ENCODE data around the gene XIAP.
"Not testable (repeated sequence)": the region's sequence is repeated elsewhere in the genome, so short reads cannot be mapped to it uniquely, and the experiment has no call there.

Gene XIAP

DNA sequence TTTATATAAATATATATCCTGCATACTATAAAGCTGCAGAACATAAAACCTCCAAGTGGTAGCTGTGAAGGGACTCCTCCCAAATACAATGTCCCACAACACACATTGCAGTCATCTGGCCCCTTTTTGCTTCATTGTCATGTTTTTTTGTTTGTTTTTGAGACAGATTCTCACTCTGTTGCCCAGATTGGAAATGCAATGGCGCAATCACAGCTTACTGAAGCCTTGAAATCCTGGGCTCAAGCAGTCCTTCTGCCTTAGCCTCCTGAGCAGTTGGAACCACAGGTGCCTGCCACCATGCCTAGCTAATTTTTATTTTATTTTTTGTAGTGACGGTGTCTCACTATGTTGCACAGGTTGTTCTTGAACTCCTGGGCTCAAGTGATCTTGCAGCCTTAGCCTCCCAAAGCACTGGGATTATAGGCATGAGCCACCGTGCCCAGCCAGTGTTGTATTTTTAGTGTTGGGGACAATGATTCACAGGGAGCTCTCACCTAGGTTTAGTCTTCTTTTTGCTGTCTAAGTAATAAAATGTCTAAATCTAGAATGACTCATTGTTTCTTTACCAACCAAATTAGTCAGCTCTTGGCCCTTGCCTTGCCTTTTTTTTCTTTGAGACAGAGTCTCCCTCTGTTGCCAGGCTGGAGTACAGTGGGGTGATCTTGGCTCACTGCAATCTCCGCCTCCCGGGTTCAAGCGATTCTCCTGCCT lies 24.0 kb upstream of the XIAP start:
- TF ChIP-seq EZH2phosphoT487 (conservative IDR thresholded peaks at IDR 0.05; ENCODE audit: low read length) = no peak
- TF ChIP-seq, protein P1, sequence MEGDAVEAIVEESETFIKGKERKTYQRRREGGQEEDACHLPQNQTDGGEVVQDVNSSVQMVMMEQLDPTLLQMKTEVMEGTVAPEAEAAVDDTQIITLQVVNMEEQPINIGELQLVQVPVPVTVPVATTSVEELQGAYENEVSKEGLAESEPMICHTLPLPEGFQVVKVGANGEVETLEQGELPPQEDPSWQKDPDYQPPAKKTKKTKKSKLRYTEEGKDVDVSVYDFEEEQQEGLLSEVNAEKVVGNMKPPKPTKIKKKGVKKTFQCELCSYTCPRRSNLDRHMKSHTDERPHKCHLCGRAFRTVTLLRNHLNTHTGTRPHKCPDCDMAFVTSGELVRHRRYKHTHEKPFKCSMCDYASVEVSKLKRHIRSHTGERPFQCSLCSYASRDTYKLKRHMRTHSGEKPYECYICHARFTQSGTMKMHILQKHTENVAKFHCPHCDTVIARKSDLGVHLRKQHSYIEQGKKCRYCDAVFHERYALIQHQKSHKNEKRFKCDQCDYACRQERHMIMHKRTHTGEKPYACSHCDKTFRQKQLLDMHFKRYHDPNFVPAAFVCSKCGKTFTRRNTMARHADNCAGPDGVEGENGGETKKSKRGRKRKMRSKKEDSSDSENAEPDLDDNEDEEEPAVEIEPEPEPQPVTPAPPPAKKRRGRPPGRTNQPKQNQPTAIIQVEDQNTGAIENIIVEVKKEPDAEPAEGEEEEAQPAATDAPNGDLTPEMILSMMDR (IDR thresholded peaks at IDR 0.05; ENCODE audit: insufficient read depth, low read length, poor library complexity, severe bottlenecking) = no peak
- no peaks in the 10 kb centered on the region for H3K9me3 ChIP-seq (ENCODE audit: insufficient read depth, low read length)
- H2AFZ ChIP-seq (ENCODE audit: low read depth, low read length, severe bottlenecking) = no peak overlapping the region
- no peaks in the 10 kb centered on the region for H3K27me3 ChIP-seq (ENCODE audit: low read length)
- no peaks in the 10 kb centered on the region for H3K36me3 ChIP-seq (ENCODE audit: low read length)
- no peak overlapping the region for H3K4me2 ChIP-seq (ENCODE audit: low read depth, low read length, poor library complexity, severe bottlenecking)
- H3K79me2 ChIP-seq (ENCODE audit: insufficient read depth, low read length) = no peaks in the 10 kb centered on the region
- H4K20me1 ChIP-seq (ENCODE audit: low read depth, low read length) = no peaks in the 10 kb centered on the region
- no peak overlapping the region for H3K9ac ChIP-seq (ENCODE audit: low read length)
- H3K27ac ChIP-seq (ENCODE audit: low read depth, low read length) = no peak overlapping the region
- no peak overlapping the region for H3K4me3 ChIP-seq (ENCODE audit: insufficient read depth, low read length, poor library complexity, severe bottlenecking)
- no peaks in the 10 kb centered on the region for H3F3A ChIP-seq (ENCODE audit: insufficient read depth)
- no peaks in the 10 kb centered on the region for H3K9me2 ChIP-seq (replicated peaks; ENCODE audit: insufficient read depth, low read length)

DNA sequence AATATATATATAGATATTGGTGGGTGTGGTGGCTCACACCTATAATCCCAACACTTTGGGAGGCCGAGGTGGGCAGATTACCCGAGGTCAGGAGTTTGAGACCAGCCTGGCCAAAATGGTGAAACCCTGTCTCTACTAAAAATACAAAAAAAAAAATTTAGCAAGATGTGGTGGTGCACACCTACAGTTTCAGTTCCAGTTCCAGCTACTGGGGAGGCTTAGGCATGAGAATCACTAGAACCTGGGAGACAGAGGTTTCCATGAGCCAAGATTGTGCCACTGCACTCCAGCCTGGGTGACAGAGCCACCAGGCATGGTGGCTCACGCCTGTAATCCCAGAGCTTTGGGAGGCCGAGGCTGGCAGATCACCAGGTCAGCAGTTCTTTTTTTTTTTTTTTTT lies 14.7 kb upstream of the XIAP start:
- H4K20me1 ChIP-seq (ENCODE audit: low read depth, low read length); H3K4me2 ChIP-seq (ENCODE audit: low read depth, low read length, poor library complexity, severe bottlenecking); H3K27me3 ChIP-seq (ENCODE audit: low read length); H2AFZ ChIP-seq (ENCODE audit: low read depth, low read length, severe bottlenecking); H3K27ac ChIP-seq (ENCODE audit: low read depth, low read length); H3K36me3 ChIP-seq (ENCODE audit: low read length); H3K79me2 ChIP-seq (ENCODE audit: insufficient read depth, low read length); H3F3A ChIP-seq (ENCODE audit: insufficient read depth); H3K9ac ChIP-seq (ENCODE audit: low read length); H3K9me3 ChIP-seq (ENCODE audit: insufficient read depth, low read length); H3K4me3 ChIP-seq (ENCODE audit: insufficient read depth, low read length, poor library complexity, severe bottlenecking); H3K9me2 ChIP-seq (replicated peaks; ENCODE audit: insufficient read depth, low read length): not testable (repeated sequence)

DNA sequence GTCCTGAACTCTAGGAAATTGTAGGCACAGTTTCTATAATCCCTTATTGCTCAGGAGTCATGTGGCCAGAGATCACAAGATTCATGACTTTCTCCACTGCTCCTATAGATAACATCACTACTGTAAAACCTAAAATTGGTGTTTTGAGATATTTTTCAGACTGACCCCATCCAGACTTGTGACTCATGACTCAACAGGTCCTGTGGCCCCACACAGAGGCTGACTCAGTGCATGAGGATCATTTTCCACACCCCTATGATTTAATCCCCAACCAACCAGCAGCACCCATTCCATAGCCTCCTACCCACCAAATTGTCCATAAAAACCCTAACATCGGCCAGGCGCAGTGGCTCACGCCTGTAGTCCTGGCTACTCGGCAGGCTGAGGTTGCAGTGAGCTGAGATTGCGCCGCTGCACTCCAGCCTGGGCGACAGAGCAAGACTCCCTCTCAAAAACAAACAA lies 13.2 kb upstream of the XIAP start:
- H2AFZ ChIP-seq (ENCODE audit: low read depth, low read length, severe bottlenecking) = no peak overlapping the region
- no peak overlapping the region for H3K9ac ChIP-seq (ENCODE audit: low read length)
- no peak overlapping the region for H3K4me2 ChIP-seq (ENCODE audit: low read depth, low read length, poor library complexity, severe bottlenecking)
- no peak overlapping the region for H3K4me3 ChIP-seq (ENCODE audit: insufficient read depth, low read length, poor library complexity, severe bottlenecking)
- H3K27ac ChIP-seq (ENCODE audit: low read depth, low read length) = no peak overlapping the region
- H3K27me3 ChIP-seq (ENCODE audit: low read length) = no peaks in the 10 kb centered on the region
- H3K9me2 ChIP-seq (replicated peaks; ENCODE audit: insufficient read depth, low read length) = no peaks in the 10 kb centered on the region
- no peaks in the 10 kb centered on the region for H4K20me1 ChIP-seq (ENCODE audit: low read depth, low read length)
- H3K9me3 ChIP-seq (ENCODE audit: insufficient read depth, low read length) = no peaks in the 10 kb centered on the region
- no peaks in the 10 kb centered on the region for H3F3A ChIP-seq (ENCODE audit: insufficient read depth)
- TF ChIP-seq, protein P1 (IDR thresholded peaks at IDR 0.05; ENCODE audit: insufficient read depth, low read length, poor library complexity, severe bottlenecking) = no peak
- no peak for TF ChIP-seq EZH2phosphoT487 (conservative IDR thresholded peaks at IDR 0.05; ENCODE audit: low read length)
- H3K79me2 ChIP-seq (ENCODE audit: insufficient read depth, low read length) = no peaks in the 10 kb centered on the region
- no peaks in the 10 kb centered on the region for H3K36me3 ChIP-seq (ENCODE audit: low read length)

DNA sequence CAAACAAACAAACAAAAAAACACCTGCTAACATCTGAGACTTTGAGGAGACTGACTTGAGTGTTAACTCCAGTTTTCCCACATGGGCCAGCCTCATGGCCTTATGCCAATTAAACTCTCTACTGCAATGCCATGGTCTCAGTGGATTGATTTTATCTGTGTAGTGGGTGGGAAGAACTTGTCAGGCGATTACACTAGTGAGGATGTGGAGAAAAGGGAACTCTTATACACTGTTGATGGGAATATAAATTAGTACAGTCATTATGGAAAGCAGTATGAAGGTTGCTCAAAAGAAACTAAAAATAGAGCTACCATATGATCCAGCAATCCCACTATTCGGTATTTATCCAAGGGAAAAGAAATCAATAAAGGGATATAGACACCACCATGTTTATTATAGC lies 12.8 kb upstream of the XIAP start:
- no peaks in the 10 kb centered on the region for H4K20me1 ChIP-seq (ENCODE audit: low read depth, low read length)
- H3K4me2 ChIP-seq (ENCODE audit: low read depth, low read length, poor library complexity, severe bottlenecking) = no peak overlapping the region
- H2AFZ ChIP-seq (ENCODE audit: low read depth, low read length, severe bottlenecking) = no peak overlapping the region
- no peak overlapping the region for H3K4me3 ChIP-seq (ENCODE audit: insufficient read depth, low read length, poor library complexity, severe bottlenecking)
- H3K9me3 ChIP-seq (ENCODE audit: insufficient read depth, low read length) = no peaks in the 10 kb centered on the region
- no peak overlapping the region for H3K27ac ChIP-seq (ENCODE audit: low read depth, low read length)
- no peaks in the 10 kb centered on the region for H3K36me3 ChIP-seq (ENCODE audit: low read length)
- no peaks in the 10 kb centered on the region for H3F3A ChIP-seq (ENCODE audit: insufficient read depth)
- no peaks in the 10 kb centered on the region for H3K9me2 ChIP-seq (replicated peaks; ENCODE audit: insufficient read depth, low read length)
- no peaks in the 10 kb centered on the region for H3K79me2 ChIP-seq (ENCODE audit: insufficient read depth, low read length)
- no peak overlapping the region for H3K9ac ChIP-seq (ENCODE audit: low read length)
- H3K27me3 ChIP-seq (ENCODE audit: low read length) = no peaks in the 10 kb centered on the region
- TF ChIP-seq, protein P1 (IDR thresholded peaks at IDR 0.05; ENCODE audit: insufficient read depth, low read length, poor library complexity, severe bottlenecking) = no peak
- no peak for TF ChIP-seq EZH2phosphoT487 (conservative IDR thresholded peaks at IDR 0.05; ENCODE audit: low read length)

Measured in SU-DHL-6 (cell line).